ENCODE measurements around the gene MCM9. TPM values are rescaled to one million over a fixed set of nuclear protein-coding genes. Genes with fewer than 3 reads are reported as not detected.

Gene MCM9
- 4.6 to 5.6 TPM (median 4.8 TPM) in 5 replicates for total RNA-seq (2022; extraction: Qiagen RNA extraction)

GRCh38 chr6:118934461-118935330 lies at the start of gene MCM9:
MCM9 (minus strand) TSS chr6:118935159; CDS start chr6:118931723, 3,436 bp downstream.

GRCh38 chr6:118893807-118894424 lies 41.0 kb downstream of the MCM9 start, which contains the start of gene ASF1A:
ASF1A (plus strand) TSS chr6:118894152; CDS start chr6:118894414, 262 bp downstream.

Other genes starting within 250 kb of the MCM9 start
- gene ASF1A, start 41.0 kb downstream of the MCM9 start, total RNA-seq (2022; extraction: Qiagen RNA extraction), result 9.4 to 10.9 TPM (median 9.4 TPM) in 5 replicates
- 0.03 TPM in 1 of 5 replicates, not detected in the others for gene FAM184A, start 143.5 kb upstream of the MCM9 start, total RNA-seq (2022; extraction: Qiagen RNA extraction)